ENCODE results near the gene CABCOCO1. TPM values are rescaled to one million over a fixed set of nuclear protein-coding genes. Genes with fewer than 3 reads are reported as not detected.

The CABCOCO1 gene
- total RNA-seq, 1 donor from 2014 or later: 0.30 TPM

DNA sequence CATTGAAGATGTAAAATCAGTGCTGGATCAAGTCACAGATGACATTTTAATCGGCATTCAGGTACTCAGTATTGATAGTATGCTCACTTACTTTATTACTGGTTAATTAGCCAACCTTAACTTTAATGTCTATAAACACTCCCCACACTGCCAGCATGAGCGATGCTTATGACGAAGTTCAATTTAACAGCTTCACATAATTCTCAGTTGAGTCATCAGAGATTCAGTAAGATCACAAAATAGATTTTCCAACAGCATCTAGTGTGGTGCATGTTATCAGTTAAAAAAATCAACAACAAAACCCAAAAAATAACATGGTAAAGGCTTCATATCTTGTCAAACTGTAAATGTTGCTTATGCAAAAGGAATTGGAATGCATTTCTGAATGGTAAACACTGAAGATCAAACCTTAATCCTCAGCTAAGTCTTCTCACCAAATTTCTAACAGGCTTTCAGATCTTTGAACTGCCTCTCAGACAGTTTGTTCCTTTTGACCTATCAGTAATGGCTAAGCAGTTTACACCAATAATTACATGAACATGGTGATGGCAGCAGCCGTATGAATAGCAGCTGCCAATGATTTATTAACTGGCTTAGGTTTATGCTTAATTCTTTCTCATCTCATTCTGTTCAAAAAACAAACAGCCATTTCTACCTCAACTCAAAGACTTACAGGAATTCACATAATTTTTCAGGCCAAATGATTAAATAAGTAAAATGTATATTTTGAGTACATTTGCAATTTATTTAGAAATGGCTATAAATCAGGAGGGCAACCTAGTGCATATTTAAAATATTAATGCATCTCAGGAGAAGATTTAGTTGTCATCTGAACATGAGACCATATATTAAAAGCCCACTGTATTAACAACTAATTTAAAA lies 98.5 kb downstream of the CABCOCO1 start:
- Mint-ChIP-seq H3K27ac (ENCODE audit: unreplicated experiment) (no peak overlapping the region), H3K27me3 (ENCODE audit: low read depth) (no peaks in the 10 kb centered on the region), H3K9me3 (peaks cover 6% of the 10 kb centered on the region), H3K36me3 (ENCODE audit: low read depth) (no peaks in the 10 kb centered on the region), H3K4me3 (no peak overlapping the region), H3K4me1 (peaks cover 28% of the 10 kb centered on the region)
- TF ChIP-seq CTCF (conservative IDR thresholded peaks at IDR 0.05): no peak
- DNase-seq (ENCODE audit: low read depth, low spot score): no peak

GRCh38 chr10:61761825-61762217 lies 99.1 kb downstream of the CABCOCO1 start:
- H3K4me3 Mint-ChIP-seq: no peak overlapping the region
- no peaks in the 10 kb centered on the region for H3K27me3 Mint-ChIP-seq (ENCODE audit: low read depth)
- peaks cover 6% of the 10 kb centered on the region for H3K9me3 Mint-ChIP-seq
- H3K4me1 Mint-ChIP-seq: peaks cover 28% of the 10 kb centered on the region
- no peak for TF ChIP-seq CTCF (conservative IDR thresholded peaks at IDR 0.05)
- no peak overlapping the region for H3K27ac Mint-ChIP-seq (ENCODE audit: unreplicated experiment)
- no peaks in the 10 kb centered on the region for H3K36me3 Mint-ChIP-seq (ENCODE audit: low read depth)
- DNase-seq (ENCODE audit: low read depth, low spot score): no peak

GRCh38 chr10:61763778-61764177 lies 101.0 kb downstream of the CABCOCO1 start:
- H3K9me3 Mint-ChIP-seq: peaks cover 6% of the 10 kb centered on the region
- DNase-seq (ENCODE audit: low read depth, low spot score): no peak
- H3K27ac Mint-ChIP-seq (ENCODE audit: unreplicated experiment): no peak overlapping the region
- H3K4me3 Mint-ChIP-seq: no peak overlapping the region
- H3K36me3 Mint-ChIP-seq (ENCODE audit: low read depth): no peaks in the 10 kb centered on the region
- H3K27me3 Mint-ChIP-seq (ENCODE audit: low read depth): no peaks in the 10 kb centered on the region
- H3K4me1 Mint-ChIP-seq: peaks cover 13% of the 10 kb centered on the region
- TF ChIP-seq CTCF (conservative IDR thresholded peaks at IDR 0.05): no peak

DNA sequence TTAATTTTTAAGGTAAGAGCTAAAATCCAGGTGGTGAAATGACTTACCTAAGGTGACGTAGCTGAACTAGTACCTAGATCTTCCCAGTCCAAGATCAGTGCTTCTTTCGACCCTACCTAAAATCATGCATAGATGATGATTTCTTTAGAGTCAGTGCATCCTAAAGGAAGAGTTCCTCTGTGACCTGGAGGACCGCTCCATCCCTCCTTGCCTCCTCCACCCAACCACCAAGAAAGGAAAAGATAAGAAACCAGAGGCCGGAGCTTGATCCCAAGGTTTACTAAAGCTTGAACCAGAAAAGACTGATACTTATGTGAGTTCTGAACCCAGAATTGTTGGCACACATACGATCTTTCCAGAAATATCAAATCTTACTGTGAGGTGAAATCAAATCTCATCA lies 101.8 kb downstream of the CABCOCO1 start:
- H3K27me3 Mint-ChIP-seq (ENCODE audit: low read depth): no peaks in the 10 kb centered on the region
- TF ChIP-seq CTCF (conservative IDR thresholded peaks at IDR 0.05): no peak
- no peak for DNase-seq (ENCODE audit: low read depth, low spot score)

GRCh38 chr10:61765176-61766087 lies 102.7 kb downstream of the CABCOCO1 start:
- H3K27ac Mint-ChIP-seq (ENCODE audit: unreplicated experiment): no peak overlapping the region
- no peaks in the 10 kb centered on the region for H3K36me3 Mint-ChIP-seq (ENCODE audit: low read depth)
- H3K4me3 Mint-ChIP-seq: no peak overlapping the region
- H3K4me1 Mint-ChIP-seq: peaks cover 13% of the 10 kb centered on the region
- no peaks in the 10 kb centered on the region for H3K9me3 Mint-ChIP-seq
- no peak for TF ChIP-seq CTCF (conservative IDR thresholded peaks at IDR 0.05)
- no peaks in the 10 kb centered on the region for H3K27me3 Mint-ChIP-seq (ENCODE audit: low read depth)
- DNase-seq (ENCODE audit: low read depth, low spot score): no peak

More for the DNA sequence above, 101.8 kb downstream of the CABCOCO1 start:
- Mint-ChIP-seq H3K9me3 (peaks cover 4% of the 10 kb centered on the region), H3K4me1 (peaks cover 13% of the 10 kb centered on the region), H3K36me3 (ENCODE audit: low read depth) (no peaks in the 10 kb centered on the region), H3K27ac (ENCODE audit: unreplicated experiment) (no peak overlapping the region), H3K4me3 (no peak overlapping the region)

All from neural crest cell (in vitro differentiated cells).